Fibroblast of lung (primary cell): ENCODE results near the gene SNX12. TPM values are rescaled to one million over a fixed set of nuclear protein-coding genes. Genes with fewer than 3 reads are reported as not detected.

Experiments
- DNase-seq, 2 donors: peaks; one replicate each; pipeline versions ENCODE4 v3.0.0 to v3.0.0-alpha.2; 2010; ENCODE audit warnings: low read depth in 2 of 2
- H2AFZ ChIP-seq: 2 replicates; pipeline ENCODE4 v1.5.1; 2012; ENCODE audit warnings: low read length, control low read depth, inconsistent platforms
- H3K27ac ChIP-seq: 2 replicates; pipeline ENCODE4 v1.5.1; 2011; ENCODE audit warnings: low read length, control low read depth; ENCODE audit not compliant: insufficient read depth
- H3K27me3 ChIP-seq: 2 replicates; pipeline ENCODE4 v1.5.1; 2011; ENCODE audit warnings: mild to moderate bottlenecking, low read length; ENCODE audit not compliant: control insufficient read depth, insufficient read depth
- H3K36me3 ChIP-seq: 2 replicates; pipeline ENCODE4 v1.5.1; 2011; ENCODE audit warnings: low read length; ENCODE audit not compliant: control insufficient read depth, insufficient read depth
- H3K4me1 ChIP-seq: 2 replicates; pipeline ENCODE4 v1.5.1; 2011; ENCODE audit warnings: low read length; ENCODE audit not compliant: control insufficient read depth, insufficient read depth; ENCODE audit errors: extremely low read depth
- H3K4me2 ChIP-seq: 2 replicates; pipeline ENCODE4 v1.5.1; 2011; ENCODE audit warnings: low read length, control low read depth; ENCODE audit not compliant: insufficient read depth; ENCODE audit errors: extremely low read depth
- H3K4me3 ChIP-seq, 4 experiments: fragments of 200-600 bp in 1 of 4; sonication (generic) in 1 of 4; replicated peaks in 1 of 4; 2 replicates each; pipeline ENCODE4 v1.5.1; 2011 to 2016; ENCODE audit warnings: low read length in 4 of 4, low read depth in 3 of 4, mild to moderate bottlenecking in 3 of 4, control low read depth in 2 of 4, inconsistent platforms in 1 of 4, mixed read lengths in 1 of 4; ENCODE audit not compliant: insufficient read depth in 1 of 4; ENCODE audit errors: control extremely low read depth in 1 of 4
- H3K79me2 ChIP-seq: 2 replicates; pipeline ENCODE4 v1.5.1; 2012; ENCODE audit warnings: mild to moderate bottlenecking, low read length, inconsistent platforms; ENCODE audit not compliant: control insufficient read depth, insufficient read depth
- H3K9ac ChIP-seq: 2 replicates; pipeline ENCODE4 v1.5.1; 2011; ENCODE audit warnings: mild to moderate bottlenecking, low read length, control low read depth; ENCODE audit not compliant: insufficient read depth
- H3K9me3 ChIP-seq: 2 replicates; pipeline ENCODE4 v1.5.1; 2012; ENCODE audit warnings: low read depth, low read length; ENCODE audit not compliant: control insufficient read depth, insufficient read depth
- H4K20me1 ChIP-seq: 2 replicates; pipeline ENCODE4 v1.5.1; 2011; ENCODE audit warnings: low read length; ENCODE audit not compliant: control insufficient read depth, insufficient read depth; ENCODE audit errors: extremely low read depth
- EZH2 ChIP-seq: IDR thresholded peaks from 2 replicates; pipeline ENCODE4 v1.5.1; 2012; ENCODE audit warnings: low read length, control low read depth, mild to moderate bottlenecking; ENCODE audit errors: missing control alignments
- polyA plus RNA-seq, 2 donors: library from polyadenylated mRNA; depleted of rRNA in 1 of 2; stranded (reverse) in 1 of 2; unstranded in 1 of 2; fragments of >200 nt; gene quantifications; 2 replicates each; pipeline ENCODE4 v1.2.1, GENCODE V29; 2011 to 2012; ENCODE audit warnings: missing spikeins in 1 of 2
- total RNA-seq: library from RNA; depleted of rRNA; stranded (reverse); fragments of >200 nt; gene quantifications from 2 replicates; pipeline ENCODE4 v1.2.1, GENCODE V29; 2014
- TF ChIP-seq, protein P1 (sequence below), 2 donors: IDR thresholded peaks in 1 of 2; conservative IDR thresholded peaks in 1 of 2; 1 replicate in 1 of 2; 2 replicates in 1 of 2; pipeline ENCODE4 v1.5.1; 2011 to 2012; ENCODE audit warnings: low read length in 2 of 2, control low read depth in 1 of 2, inconsistent platforms in 1 of 2, low read depth in 1 of 2, mild to moderate bottlenecking in 1 of 2

The SNX12 gene
- total and polyA plus RNA-seq, 2 donors (not counting 1 experiment from before 2014, with no cell fraction given) = 80.8 to 84.6 TPM

DNA sequence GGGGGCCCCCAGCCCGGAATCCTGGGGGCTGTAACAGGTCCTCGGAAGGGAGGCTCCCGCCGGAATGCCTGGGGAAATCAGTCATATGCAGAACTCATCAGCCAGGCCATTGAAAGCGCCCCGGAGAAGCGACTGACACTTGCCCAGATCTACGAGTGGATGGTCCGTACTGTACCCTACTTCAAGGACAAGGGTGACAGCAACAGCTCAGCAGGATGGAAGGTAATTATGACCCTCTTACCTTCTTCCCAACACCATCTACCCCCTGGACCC lies 28.6 kb upstream of the SNX12 start:
- DNase-seq = no peak

DNA sequence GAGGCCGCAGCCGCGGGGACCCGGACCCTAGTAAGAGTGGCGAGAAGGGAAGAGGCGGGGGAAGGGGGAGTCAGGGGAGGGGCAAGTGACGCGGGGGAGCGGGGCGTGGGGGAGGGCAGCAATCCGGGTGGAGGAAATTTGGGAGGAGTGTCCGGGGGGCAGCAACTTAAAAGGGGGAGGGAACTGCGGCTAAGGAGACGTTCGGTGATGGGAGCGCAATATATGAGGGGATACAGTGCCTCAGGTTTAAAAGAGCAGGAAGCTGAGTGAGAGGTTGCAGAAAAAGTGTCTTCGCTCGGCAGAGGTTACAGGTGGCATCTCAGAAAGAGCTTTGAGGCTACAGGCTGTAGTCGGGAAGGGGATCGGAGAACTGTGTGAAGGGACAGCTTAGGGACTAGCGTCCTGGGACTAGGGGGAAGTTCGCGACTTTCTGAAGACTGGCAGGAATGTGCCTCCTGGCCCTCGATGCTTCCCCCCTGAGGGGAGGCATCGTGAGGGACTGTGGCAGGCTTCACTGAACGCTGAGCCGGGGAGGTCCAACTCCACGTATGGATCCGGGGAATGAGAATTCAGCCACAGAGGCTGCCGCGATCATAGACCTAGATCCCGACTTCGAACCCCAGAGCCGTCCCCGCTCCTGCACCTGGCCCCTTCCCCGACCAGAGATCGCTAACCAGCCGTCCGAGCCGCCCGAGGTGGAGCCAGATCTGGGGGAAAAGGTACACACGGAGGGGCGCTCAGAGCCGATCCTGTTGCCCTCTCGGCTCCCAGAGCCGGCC lies 28.0 kb upstream of the SNX12 start:
- Histone ChIP-seq H3K27me3 (no peaks in the 10 kb centered on the region), H3K27ac (no peak overlapping the region), H4K20me1 (no peaks in the 10 kb centered on the region), H3K4me3 (peak overlapping the region; percentile 33 to 85 (median 64)), H3K4me1 (no peaks in the 10 kb centered on the region), H2AFZ (peak overlapping the region; percentile 37), H3K9me3 (no peaks in the 10 kb centered on the region), H3K4me2 (peak overlapping the region; percentile 80), H3K36me3 (no peaks in the 10 kb centered on the region), H3K9ac (no peak overlapping the region), H3K79me2 (no peaks in the 10 kb centered on the region)
- TF ChIP-seq EZH2 = no peak
- TF ChIP-seq, protein P1, sequence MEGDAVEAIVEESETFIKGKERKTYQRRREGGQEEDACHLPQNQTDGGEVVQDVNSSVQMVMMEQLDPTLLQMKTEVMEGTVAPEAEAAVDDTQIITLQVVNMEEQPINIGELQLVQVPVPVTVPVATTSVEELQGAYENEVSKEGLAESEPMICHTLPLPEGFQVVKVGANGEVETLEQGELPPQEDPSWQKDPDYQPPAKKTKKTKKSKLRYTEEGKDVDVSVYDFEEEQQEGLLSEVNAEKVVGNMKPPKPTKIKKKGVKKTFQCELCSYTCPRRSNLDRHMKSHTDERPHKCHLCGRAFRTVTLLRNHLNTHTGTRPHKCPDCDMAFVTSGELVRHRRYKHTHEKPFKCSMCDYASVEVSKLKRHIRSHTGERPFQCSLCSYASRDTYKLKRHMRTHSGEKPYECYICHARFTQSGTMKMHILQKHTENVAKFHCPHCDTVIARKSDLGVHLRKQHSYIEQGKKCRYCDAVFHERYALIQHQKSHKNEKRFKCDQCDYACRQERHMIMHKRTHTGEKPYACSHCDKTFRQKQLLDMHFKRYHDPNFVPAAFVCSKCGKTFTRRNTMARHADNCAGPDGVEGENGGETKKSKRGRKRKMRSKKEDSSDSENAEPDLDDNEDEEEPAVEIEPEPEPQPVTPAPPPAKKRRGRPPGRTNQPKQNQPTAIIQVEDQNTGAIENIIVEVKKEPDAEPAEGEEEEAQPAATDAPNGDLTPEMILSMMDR (conservative IDR thresholded peaks at IDR 0.05 in 1 of 2, IDR thresholded peaks at IDR 0.05 in 1 of 2; ENCODE audit: low read depth in 1 of 2, low read length in 2 of 2) = no peak
- DNase-seq = peak in 1 of 2 donors; percentile 47

More for the DNA sequence above, 28.6 kb upstream of the SNX12 start:
- Histone ChIP-seq H3K79me2 (no peaks in the 10 kb centered on the region), H3K4me3 (peak overlapping the region; percentile 33 to 85 (median 64)), H3K36me3 (no peaks in the 10 kb centered on the region), H4K20me1 (no peaks in the 10 kb centered on the region), H3K27me3 (no peaks in the 10 kb centered on the region), H2AFZ (no peak overlapping the region), H3K27ac (no peak overlapping the region), H3K4me1 (no peaks in the 10 kb centered on the region), H3K9me3 (no peaks in the 10 kb centered on the region), H3K4me2 (peak overlapping the region; percentile 80), H3K9ac (no peak overlapping the region)
- TF ChIP-seq EZH2 = no peak
- TF ChIP-seq, protein P1 (conservative IDR thresholded peaks at IDR 0.05 in 1 of 2, IDR thresholded peaks at IDR 0.05 in 1 of 2; ENCODE audit: low read depth in 1 of 2, low read length in 2 of 2) = no peak

DNA sequence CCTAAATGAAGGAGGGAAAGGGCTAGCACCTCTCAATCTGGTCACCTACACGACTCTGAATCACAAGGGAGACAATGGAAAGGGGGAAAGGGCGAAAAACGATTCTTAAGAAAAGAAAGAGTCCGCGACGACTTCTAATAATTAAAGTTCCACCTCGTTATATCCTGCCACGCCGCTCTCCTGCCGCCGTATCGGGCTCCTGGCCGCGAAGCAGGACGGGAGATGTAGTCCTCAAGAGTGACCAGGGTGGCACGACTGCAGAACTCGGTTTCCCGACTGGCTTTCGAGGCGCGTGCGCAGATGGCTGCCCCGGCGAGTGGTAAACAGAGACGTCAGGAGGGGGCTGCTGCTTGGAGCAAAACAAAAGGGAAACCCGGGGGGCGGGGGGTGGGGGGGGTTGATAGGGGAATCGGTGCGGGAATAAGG lies 27.4 kb upstream of the SNX12 start, which contains the start of gene FOXO4:
Gene FOXO4 (plus strand): TSS at position 297 of the 426 bp plus-strand sequence. CDS start 678 bp downstream, outside the sequence.
- H3K36me3 ChIP-seq = no peaks in the 10 kb centered on the region
- no peaks in the 10 kb centered on the region for H3K27me3 ChIP-seq
- H3K27ac ChIP-seq = no peak within 1 kb of the TSS
- peak within 1 kb of the TSS; percentile 75 for H2AFZ ChIP-seq
- H3K9me3 ChIP-seq = no peaks in the 10 kb centered on the region
- TF ChIP-seq, protein P1 (conservative IDR thresholded peaks at IDR 0.05 in 1 of 2, IDR thresholded peaks at IDR 0.05 in 1 of 2; ENCODE audit: low read depth in 1 of 2, low read length in 2 of 2) = no peak
- no peak for TF ChIP-seq EZH2
- no peak within 1 kb of the TSS for H3K9ac ChIP-seq
- H3K79me2 ChIP-seq = no peaks in the 10 kb centered on the region
- H3K4me2 ChIP-seq = peak within 1 kb of the TSS; percentile 80
- H3K4me3 ChIP-seq = peak within 1 kb of the TSS; percentile 51 to 85 (median 64)
- H3K4me1 ChIP-seq = no peaks in the 10 kb centered on the region
- peak; percentile 80 to 85 for DNase-seq
- H4K20me1 ChIP-seq = no peaks in the 10 kb centered on the region
